ENCODE results near the gene PRR33.

Gene PRR33

DNA sequence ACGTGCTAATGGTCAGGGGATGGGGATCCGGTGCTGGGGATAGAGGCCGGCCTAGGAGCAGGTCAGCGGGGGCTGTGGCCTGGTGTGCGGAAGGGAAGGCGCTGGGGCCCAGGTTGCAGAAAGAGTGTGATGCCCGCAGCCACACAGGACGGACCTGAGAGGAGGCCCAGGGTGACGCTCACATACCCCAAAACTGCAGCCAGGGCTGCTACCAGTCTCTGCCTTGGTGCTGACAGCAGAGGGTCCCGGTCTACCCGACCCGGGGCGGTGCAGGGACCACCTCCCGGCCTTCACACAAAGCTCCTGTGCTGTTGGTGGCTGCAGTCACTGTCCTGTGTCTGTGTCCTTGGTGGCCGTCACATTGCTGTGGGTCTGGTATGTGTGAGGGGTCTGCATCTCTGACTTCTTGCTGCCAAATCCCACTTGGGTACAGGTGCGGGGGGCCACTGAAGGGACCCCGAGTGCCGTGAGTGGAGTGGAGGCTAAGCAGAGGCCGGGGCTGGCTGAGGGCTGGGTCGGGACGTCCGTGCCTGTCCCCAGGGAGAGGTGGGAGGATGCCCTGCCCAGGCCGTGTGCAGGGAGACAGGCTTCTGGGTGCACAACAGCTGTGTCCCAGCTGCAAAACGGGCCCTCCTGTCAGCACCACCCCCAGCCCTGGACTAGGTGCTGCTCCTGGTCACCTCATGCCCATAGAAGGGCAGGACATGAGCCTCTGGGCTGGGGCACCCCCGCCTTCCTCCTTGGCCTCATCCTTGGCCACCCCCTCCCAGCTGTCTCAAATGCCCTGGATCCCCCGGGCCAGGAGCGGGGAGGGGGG lies 37.4 kb downstream of the PRR33 start:
- no peak for TF ChIP-seq CTCF (IDR thresholded peaks at IDR 0.05)
- no peak for DNase-seq (ENCODE audit: low spot score)
- Histone ChIP-seq H3K4me3 (no peak overlapping the region), H3K27ac (no peak overlapping the region)

- TF ChIP-seq CTCF (IDR thresholded peaks at IDR 0.05), result no peak
- Histone ChIP-seq H3K27ac (peak overlapping the region in 1 of 2 donors; percentile 4), H3K4me3 (peak overlapping the region; percentile 48)
- DNase-seq (ENCODE audit: low spot score), result no peak
Measured at GRCh38 chr11:1853376-1854131, 38.1 kb downstream of the PRR33 start.

- peak within 1 kb of the TSS; percentile 48 for H3K4me3 ChIP-seq
- TF ChIP-seq CTCF (IDR thresholded peaks at IDR 0.05), result no peak
- DNase-seq (ENCODE audit: low spot score), result no peak
- H3K27ac ChIP-seq, result peak within 1 kb of the TSS in 1 of 2 donors; percentile 4
Measured at GRCh38 chr11:1852877-1853276, 38.8 kb downstream of the PRR33 start, which contains the start of gene LSP1. Gene LSP1, plus strand, starts transcription at chr11:1853084. Its CDS starts 61 bp downstream, at chr11:1853145.

DNA sequence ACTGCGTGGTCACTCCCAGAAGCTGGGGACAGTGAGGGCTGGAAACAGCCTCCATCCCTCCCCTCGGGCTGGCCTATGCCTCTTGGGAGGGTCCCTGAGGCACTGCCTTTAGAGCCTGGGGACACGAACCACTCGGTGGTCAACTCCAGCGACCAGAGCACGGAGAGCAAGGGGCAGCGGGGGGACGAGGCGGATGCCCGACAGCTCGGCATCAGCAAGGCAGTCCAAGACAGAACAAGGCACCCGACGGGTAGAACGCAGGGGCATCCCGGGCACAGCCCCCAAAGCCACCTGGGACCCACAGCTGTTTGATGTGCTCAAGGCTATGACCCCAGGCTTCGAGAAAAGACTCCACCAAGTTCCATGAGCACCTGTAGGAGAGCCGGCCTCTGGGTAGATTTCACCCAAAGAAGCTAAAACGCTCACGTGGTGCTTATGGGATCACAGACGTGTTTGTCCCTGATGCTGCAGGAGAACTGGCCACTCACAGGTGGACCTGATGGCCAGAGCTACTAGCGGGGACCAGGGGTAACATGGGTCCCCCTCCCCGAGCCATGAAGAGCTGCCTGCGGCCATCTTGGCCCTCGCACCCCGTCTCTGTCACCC lies 39.3 kb downstream of the PRR33 start:
- DNase-seq (ENCODE audit: low spot score), result no peak
- Histone ChIP-seq H3K4me3 (no peak overlapping the region), H3K27ac (no peak overlapping the region)
- no peak for TF ChIP-seq CTCF (IDR thresholded peaks at IDR 0.05)

DNA sequence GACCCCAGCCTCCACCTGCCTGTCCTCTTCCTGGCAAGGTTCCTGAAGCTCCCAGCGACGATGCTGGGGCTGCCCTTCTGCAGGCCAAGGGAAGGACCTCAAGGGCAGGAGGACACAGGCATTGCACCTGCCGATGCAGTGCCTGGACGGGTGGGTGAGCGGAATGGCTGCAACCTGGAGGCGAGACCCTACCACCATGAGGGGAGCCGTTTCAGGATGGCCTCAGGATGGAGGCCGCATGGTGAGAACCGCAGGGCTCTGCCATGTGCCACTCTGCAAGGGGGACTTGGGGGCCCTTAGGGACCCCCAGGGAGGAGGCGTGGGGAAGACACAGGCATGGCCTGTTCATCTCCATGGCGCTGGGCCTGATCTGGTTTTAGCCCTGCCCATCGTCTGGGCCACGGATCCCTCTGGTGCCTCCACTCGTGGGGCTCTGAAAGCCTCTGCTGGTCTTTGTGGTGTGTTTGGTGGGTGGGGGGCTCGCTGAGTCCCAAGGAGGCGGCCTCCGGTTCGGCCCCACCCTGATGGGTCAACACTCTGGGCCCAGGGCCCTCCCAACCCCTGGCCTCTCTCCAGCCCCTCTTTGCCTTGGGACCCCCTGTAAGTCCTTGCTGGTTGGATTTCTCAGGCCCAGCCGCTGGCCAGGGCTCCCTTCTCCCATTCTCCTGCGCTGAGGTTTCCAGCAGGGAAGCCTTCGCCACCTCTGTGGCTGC lies 40.1 kb downstream of the PRR33 start:
- peak overlapping the region in 1 of 2 donors; percentile 7 for H3K27ac ChIP-seq
- no peak overlapping the region for H3K4me3 ChIP-seq
- DNase-seq (ENCODE audit: low spot score), result no peak
- TF ChIP-seq CTCF (IDR thresholded peaks at IDR 0.05), result no peak

- H3K4me3 ChIP-seq, result no peak overlapping the region
Measured at GRCh38 chr11:1848640-1849430, 42.9 kb downstream of the PRR33 start.

More at GRCh38 chr11:1848640-1849430, 42.9 kb downstream of the PRR33 start:
- DNase-seq (ENCODE audit: low spot score), result no peak
- H3K27ac ChIP-seq, result no peak overlapping the region
- TF ChIP-seq CTCF (IDR thresholded peaks at IDR 0.05), result no peak
